Measurements from ENCODE around the gene LPA.
"Not testable (repeated sequence)": the region's sequence is repeated elsewhere in the genome, so short reads cannot be mapped to it uniquely, and the experiment has no call there.

The LPA gene, protein sequence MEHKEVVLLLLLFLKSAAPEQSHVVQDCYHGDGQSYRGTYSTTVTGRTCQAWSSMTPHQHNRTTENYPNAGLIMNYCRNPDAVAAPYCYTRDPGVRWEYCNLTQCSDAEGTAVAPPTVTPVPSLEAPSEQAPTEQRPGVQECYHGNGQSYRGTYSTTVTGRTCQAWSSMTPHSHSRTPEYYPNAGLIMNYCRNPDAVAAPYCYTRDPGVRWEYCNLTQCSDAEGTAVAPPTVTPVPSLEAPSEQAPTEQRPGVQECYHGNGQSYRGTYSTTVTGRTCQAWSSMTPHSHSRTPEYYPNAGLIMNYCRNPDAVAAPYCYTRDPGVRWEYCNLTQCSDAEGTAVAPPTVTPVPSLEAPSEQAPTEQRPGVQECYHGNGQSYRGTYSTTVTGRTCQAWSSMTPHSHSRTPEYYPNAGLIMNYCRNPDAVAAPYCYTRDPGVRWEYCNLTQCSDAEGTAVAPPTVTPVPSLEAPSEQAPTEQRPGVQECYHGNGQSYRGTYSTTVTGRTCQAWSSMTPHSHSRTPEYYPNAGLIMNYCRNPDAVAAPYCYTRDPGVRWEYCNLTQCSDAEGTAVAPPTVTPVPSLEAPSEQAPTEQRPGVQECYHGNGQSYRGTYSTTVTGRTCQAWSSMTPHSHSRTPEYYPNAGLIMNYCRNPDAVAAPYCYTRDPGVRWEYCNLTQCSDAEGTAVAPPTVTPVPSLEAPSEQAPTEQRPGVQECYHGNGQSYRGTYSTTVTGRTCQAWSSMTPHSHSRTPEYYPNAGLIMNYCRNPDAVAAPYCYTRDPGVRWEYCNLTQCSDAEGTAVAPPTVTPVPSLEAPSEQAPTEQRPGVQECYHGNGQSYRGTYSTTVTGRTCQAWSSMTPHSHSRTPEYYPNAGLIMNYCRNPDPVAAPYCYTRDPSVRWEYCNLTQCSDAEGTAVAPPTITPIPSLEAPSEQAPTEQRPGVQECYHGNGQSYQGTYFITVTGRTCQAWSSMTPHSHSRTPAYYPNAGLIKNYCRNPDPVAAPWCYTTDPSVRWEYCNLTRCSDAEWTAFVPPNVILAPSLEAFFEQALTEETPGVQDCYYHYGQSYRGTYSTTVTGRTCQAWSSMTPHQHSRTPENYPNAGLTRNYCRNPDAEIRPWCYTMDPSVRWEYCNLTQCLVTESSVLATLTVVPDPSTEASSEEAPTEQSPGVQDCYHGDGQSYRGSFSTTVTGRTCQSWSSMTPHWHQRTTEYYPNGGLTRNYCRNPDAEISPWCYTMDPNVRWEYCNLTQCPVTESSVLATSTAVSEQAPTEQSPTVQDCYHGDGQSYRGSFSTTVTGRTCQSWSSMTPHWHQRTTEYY (N-terminal part only)

DNA sequence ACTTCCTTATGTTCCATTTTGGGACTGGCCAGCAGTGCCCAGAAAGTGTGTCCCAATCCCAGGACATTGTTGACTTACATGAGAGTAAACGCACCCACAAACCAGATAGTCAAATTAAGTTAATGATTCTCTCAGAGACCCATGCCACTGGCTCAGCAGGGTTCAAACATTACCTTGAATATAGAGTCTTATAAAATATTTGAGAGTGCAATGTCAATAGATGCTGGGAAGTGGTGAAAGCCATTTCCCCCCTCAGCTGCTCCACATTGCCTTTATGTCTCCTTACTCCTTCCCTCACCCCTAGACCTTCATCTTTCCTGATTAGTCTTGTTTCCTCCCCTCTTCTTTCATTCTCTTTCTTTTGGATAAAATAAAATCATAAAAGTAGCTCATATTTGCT, at the start of gene LPA:
LPA (minus strand) TSS at position 78 of the 400 bp plus-strand sequence; CDS start at position 17, 61 bp downstream.
- ATAC-seq (ENCODE audit: low read depth); H3K27me3 Mint-ChIP-seq; H3K4me1 Mint-ChIP-seq; H3K9me3 Mint-ChIP-seq; H3K4me3 Mint-ChIP-seq; H3K36me3 Mint-ChIP-seq; H3K27ac Mint-ChIP-seq; DNase-seq (ENCODE audit: low spot score in 2 of 2): not testable (repeated sequence)

DNA sequence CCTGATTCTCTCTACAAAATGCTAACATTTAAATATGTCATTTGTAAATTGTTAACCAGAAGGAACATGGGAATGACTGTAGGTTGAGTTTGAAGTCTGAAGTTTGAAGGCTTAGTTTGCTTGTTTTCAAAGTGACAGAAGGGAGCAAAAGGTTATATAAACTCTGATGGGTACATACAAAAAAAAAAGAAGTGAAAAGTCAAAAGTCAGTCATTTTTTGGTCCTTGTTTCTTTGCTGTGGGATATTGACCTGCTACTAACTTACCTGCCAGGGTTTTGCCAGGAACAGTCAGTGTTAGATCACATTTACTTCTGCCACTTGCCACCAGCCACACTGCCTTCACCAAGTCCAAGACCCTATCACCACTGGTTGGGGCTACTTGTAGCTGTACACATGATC, 44.9 kb upstream of the LPA start:
- not testable (repeated sequence) for H3K9me3 Mint-ChIP-seq; ATAC-seq (ENCODE audit: low read depth); H3K4me3 Mint-ChIP-seq; H3K27ac Mint-ChIP-seq; H3K27me3 Mint-ChIP-seq; DNase-seq (ENCODE audit: low spot score in 2 of 2); H3K4me1 Mint-ChIP-seq; H3K36me3 Mint-ChIP-seq

DNA sequence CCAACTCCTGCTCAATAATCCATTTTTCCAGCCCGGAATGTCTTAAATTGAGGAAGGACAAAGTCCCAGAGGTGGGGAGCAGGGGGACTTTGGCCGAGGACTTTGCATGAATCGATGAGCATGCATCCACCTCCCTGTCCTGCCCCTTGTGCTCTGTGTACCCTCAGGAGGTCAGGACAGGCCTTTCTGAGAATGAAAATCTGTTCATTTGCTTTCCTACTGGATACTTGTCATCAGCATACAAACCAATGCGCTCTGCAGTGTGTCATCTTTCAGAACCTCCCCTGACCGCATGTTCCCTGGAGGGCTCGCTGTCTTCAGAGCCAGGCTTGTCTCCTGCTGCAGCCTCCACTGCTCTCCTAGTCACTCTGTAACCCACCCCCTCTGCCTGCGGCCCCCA, 40.6 kb upstream of the LPA start:
- H3K9me3 Mint-ChIP-seq; H3K27me3 Mint-ChIP-seq; ATAC-seq (ENCODE audit: low read depth); H3K4me1 Mint-ChIP-seq; DNase-seq (ENCODE audit: low spot score in 2 of 2); H3K4me3 Mint-ChIP-seq; H3K27ac Mint-ChIP-seq; H3K36me3 Mint-ChIP-seq: not testable (repeated sequence)

DNA sequence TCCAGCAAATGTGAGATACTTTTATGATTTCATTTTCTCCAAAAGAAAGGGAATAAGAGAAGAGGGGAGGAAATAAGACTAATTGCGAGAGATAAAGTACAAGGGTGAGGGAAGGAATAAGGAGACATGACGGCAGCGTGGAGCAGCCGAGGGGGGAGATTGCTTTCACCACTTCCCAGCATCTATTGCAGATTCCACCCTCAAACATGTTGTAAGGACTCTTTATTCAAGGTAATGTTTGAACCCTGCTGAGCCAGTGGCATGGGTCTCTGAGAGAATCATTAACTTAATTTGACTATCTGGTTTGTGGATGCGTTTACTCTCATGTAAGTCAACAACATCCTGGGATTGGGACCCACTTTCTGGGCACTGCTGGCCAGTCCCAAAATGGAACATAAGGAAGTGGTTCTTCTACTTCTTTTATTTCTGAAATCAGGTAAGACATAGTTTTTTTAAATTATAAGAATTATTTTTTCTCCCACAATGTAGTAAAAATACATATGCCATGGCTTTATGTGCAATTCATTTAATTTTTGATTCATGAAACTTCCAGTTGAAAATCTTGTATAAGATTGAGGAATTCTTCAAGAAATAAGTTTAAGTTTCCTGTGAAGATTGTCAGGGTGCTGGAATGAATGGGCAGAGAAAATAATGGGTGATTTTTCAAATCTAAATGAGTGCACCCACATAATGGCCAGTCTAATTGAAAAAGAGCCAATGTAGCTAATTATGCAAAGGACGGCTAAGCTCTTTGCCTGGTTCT, 38.0 kb upstream of the LPA start, which contains the start of gene PLG:
PLG (plus strand) TSS at position 327 of the 763 bp plus-strand sequence; CDS start at position 388, 61 bp downstream.
- H3K36me3 Mint-ChIP-seq; DNase-seq (ENCODE audit: low spot score in 2 of 2); ATAC-seq (ENCODE audit: low read depth); H3K27me3 Mint-ChIP-seq; H3K9me3 Mint-ChIP-seq; H3K27ac Mint-ChIP-seq; H3K4me1 Mint-ChIP-seq; H3K4me3 Mint-ChIP-seq: not testable (repeated sequence)

DNA sequence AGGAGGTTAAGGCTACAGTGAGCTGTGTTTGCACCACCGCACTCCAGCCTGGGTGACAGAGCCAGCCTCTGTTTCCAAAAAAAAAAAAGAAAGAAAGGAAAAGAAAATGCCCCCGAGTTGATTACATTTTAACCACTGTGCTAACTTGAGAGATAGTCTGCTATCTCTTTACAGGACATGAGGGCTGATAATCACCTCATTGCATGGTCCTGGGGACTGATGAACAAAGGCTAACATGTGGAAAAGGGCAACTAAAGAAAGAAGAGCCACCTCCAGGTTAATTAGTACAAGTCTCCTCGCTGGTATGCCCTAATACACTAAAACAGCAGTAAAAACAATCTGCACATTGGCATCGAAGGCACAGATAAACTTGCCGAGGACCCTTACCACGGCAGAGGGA, 33.8 kb upstream of the LPA start:
- Mint-ChIP-seq H3K27ac (no peak overlapping the region), H3K9me3 (no peaks in the 10 kb centered on the region), H3K4me3 (no peak overlapping the region), H3K4me1 (no peaks in the 10 kb centered on the region), H3K27me3 (peaks cover 8% of the 10 kb centered on the region), H3K36me3 (no peaks in the 10 kb centered on the region)
- DNase-seq (ENCODE audit: low spot score in 2 of 2) (no peak), ATAC-seq (ENCODE audit: low read depth) (no peak)

DNA sequence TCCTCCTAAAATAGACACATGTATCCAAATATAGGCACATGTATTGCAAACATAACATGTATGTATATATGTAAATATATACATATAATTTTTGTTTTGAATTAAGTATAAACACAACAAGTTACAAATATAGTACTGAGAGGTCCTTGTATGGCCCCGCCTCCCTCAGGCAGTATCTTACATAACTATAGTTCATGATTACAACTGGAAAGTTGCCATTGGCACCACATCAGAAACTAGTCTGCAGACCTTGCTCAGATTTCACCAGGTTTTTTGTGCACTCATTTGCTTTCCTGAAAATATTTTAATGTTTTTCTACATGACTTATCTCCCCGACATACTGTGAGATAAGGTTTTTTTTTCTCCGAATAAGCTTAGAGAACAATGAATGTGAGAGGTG, 32.8 kb upstream of the LPA start:
- H3K27ac Mint-ChIP-seq; ATAC-seq (ENCODE audit: low read depth); H3K36me3 Mint-ChIP-seq; DNase-seq (ENCODE audit: low spot score in 2 of 2); H3K27me3 Mint-ChIP-seq; H3K4me1 Mint-ChIP-seq; H3K9me3 Mint-ChIP-seq; H3K4me3 Mint-ChIP-seq: not testable (repeated sequence)

DNA sequence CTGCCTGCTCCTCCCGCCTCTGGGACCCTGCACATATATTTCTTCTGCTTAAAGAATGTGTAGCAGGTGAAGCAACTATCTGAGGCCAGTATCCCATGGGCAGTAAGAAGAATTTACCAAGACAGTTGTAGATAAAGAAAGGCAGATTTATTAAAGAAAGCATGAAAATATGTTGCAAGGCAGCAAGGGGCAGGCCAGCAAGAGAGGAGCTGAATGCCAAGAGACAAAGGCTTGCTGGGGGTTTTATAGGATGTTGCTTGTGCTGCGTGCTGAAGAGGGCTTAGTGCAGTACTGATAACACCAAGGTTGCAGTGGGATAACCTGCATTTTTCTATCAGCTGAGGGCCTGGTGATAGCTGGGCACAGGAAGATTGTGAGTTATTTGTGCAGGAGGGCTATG, 31.5 kb upstream of the LPA start:
- H3K27ac Mint-ChIP-seq, H3K36me3 Mint-ChIP-seq, H3K4me1 Mint-ChIP-seq: not testable (repeated sequence)

DNA sequence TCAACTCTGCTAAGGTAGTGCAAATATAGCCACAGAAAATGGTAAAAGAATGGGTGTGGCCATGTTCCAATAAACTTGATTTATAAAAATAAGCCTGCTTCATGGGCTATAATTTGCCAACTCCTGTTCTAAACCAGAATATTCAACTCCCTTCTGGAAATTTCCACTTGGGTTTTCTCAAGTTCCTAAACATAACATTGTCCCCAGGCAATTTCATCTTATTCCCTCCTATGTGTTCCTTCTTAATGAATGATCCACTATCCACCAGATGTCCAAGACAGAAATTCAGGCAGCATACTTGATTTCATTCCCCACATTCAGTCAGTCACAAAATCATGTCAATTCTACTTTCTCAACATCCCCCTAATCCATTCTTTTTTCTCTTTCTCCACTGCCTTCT, 30.9 kb upstream of the LPA start:
- not testable (repeated sequence) for DNase-seq (ENCODE audit: low spot score in 2 of 2); H3K27ac Mint-ChIP-seq; H3K36me3 Mint-ChIP-seq; H3K4me1 Mint-ChIP-seq; H3K27me3 Mint-ChIP-seq; H3K4me3 Mint-ChIP-seq; ATAC-seq (ENCODE audit: low read depth); H3K9me3 Mint-ChIP-seq

More for the DNA sequence above, 31.5 kb upstream of the LPA start:
- not testable (repeated sequence) for ATAC-seq (ENCODE audit: low read depth); H3K4me3 Mint-ChIP-seq; H3K27me3 Mint-ChIP-seq; H3K9me3 Mint-ChIP-seq; DNase-seq (ENCODE audit: low spot score in 2 of 2)

DNA sequence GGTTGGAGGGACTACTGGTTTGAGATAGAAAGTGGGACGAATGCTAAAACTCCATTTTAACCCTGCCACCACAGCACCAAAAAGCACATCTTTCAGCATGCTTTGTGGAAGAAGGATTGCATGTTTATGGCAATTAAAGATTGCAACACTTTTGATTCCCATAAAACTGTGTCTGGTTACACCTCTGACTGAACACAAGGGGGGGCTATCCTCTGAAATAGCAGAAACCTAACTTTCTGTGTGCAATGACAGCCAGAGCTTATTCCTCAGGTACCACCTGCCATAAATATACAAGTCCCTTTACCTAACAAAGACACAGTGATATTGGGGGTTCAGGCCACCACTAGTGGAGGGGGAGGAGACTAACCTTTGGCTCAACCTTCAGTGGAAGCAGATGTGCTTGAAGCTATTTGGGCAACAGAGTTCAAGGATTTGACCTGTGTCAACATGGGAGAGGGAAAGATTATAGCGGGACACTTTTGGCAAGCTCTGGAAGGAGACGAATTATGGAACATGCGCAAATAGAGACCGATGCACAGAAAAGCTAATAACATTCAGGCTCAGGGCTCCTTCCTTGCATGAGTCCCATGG, 28.4 kb upstream of the LPA start:
- DNase-seq (ENCODE audit: low spot score in 2 of 2) (no peak), ATAC-seq (ENCODE audit: low read depth) (no peak)
- Mint-ChIP-seq H3K27me3 (peaks cover 4% of the 10 kb centered on the region), H3K36me3 (no peaks in the 10 kb centered on the region), H3K4me3 (no peak overlapping the region), H3K9me3 (peaks cover 3% of the 10 kb centered on the region), H3K4me1 (no peaks in the 10 kb centered on the region), H3K27ac (no peak overlapping the region)

DNA sequence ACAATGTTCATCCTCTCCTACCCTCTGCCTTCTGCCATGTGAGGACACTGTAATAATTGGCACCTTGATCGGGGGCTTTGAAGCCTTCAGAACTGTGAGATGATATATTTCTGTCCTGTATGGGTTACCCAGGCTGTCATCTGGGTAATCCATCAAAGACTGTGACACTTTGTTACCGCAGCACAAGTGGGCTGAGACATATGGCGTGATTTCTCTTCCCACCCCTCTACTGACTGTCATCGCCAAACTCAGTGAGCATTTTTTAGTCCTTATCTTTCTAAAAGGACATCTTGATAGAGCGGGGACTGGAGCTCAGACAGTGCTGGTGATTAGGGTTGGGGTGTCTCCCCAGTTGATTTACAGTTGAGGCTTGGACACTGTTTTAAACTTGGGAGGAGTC, 27.5 kb upstream of the LPA start:
- Mint-ChIP-seq H3K27me3 (peaks cover 4% of the 10 kb centered on the region), H3K4me1 (no peaks in the 10 kb centered on the region), H3K27ac (no peak overlapping the region), H3K4me3 (no peak overlapping the region), H3K9me3 (peaks cover 3% of the 10 kb centered on the region), H3K36me3 (no peaks in the 10 kb centered on the region)
- ATAC-seq (ENCODE audit: low read depth) (no peak), DNase-seq (ENCODE audit: low spot score in 2 of 2) (no peak)

DNA sequence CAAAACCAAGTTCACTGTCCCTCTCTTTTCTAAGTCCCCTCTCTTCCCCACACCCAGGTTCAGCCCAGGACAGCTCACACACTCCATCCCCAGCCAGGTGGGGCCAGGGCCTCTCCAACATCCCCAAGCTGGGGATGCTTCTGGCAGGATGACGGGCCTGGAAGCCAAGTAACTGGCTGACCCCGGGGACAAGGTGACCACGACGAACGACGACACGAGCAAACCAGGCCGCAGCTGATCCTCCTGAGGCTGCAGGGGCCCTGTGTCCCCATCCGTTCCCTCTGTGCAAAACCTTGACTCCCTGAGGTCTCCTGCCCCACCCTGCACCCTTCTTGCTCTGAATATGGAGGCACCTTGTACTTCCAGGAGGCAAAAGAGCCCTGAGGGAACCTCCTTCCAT, 26.4 kb upstream of the LPA start:
- DNase-seq (ENCODE audit: low spot score in 2 of 2): no peak
- H3K9me3 Mint-ChIP-seq: peaks cover 3% of the 10 kb centered on the region
- H3K4me3 Mint-ChIP-seq: no peak overlapping the region
- no peak for ATAC-seq (ENCODE audit: low read depth)
- H3K27ac Mint-ChIP-seq: no peak overlapping the region
- H3K36me3 Mint-ChIP-seq: no peaks in the 10 kb centered on the region
- H3K27me3 Mint-ChIP-seq: peaks cover 4% of the 10 kb centered on the region
- H3K4me1 Mint-ChIP-seq: no peaks in the 10 kb centered on the region

DNA sequence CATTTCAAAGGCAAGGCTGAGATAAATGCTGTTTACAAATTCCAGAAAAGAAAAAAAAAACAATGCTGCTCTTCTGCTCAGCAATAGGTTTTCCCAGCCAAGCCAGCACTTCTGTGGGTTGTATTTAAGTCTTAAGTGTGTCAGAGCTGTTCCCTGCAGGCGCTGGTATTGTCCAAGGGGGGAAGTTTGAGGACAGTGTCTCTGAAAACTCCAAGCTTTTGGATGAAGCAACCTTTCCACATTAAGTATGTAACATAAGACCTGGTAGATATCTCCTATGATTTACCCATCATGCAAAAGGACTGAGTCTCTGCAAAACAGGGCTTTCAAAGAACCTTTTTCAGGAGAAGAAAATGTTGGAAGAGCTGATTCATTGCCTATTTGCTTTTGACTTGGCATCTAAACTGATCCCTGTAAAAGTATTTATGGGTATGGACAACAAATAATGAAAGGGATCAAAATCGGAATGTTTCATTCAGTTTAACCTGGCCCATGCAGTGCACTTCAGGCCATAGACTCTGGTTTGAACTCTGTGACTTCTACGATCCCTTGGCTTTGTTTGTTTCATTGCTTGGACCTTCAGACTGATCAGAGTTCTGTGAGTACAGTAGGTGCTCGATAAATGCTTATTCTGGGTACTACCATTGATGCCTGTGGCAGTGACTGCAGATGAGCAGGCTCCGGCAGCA, 21.8 kb upstream of the LPA start:
- no peak overlapping the region for H3K27ac Mint-ChIP-seq
- H3K27me3 Mint-ChIP-seq: peaks cover 1% of the 10 kb centered on the region
- peaks cover 1% of the 10 kb centered on the region for H3K9me3 Mint-ChIP-seq
- no peak overlapping the region for H3K4me3 Mint-ChIP-seq
- no peaks in the 10 kb centered on the region for H3K4me1 Mint-ChIP-seq
- no peaks in the 10 kb centered on the region for H3K36me3 Mint-ChIP-seq
- DNase-seq (ENCODE audit: low spot score in 2 of 2) (no peak), ATAC-seq (ENCODE audit: low read depth) (no peak)

Data from memory B cell (primary cell).